ENCODE results near the gene PTPN2.

The PTPN2 gene

DNA sequence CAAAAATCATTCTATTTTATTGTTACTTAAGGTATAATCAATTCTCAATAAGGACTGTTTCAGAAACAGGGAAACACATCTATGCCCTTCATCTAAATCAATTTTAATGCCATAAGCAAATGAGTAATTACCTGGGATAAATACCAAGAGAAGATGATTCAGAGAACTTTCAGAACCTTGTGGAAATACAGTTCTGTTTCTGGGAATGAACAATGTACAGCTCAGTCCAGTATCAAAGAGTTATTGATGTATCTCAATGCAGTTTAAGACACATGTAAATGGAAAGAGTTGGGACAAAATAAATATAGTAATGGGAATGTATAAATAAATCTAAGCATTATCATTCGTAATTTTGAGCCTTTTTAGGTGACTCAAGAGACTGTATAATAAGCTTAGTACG is 60.1 kb downstream of the PTPN2 start:
- peaks cover 8 to 11% of the 10 kb centered on the region in 2 experiments; a peak in 2 of 3 replicates for H3K36me3 ChIP-seq (ENCODE audit: control insufficient read depth in 2 of 2, insufficient read depth in 1 of 2, low read length in 2 of 2)
- no peak overlapping the region for H3K4me3 ChIP-seq (ENCODE audit: low read depth, low read length)
- H3K4me1 ChIP-seq (ENCODE audit: control insufficient read depth, insufficient read depth, low read length), result no peaks in the 10 kb centered on the region
- 0 out of 2 replicates have a peak, but pooled peaks cover 2% of the 10 kb centered on the region for H3K9me3 ChIP-seq (ENCODE audit: control insufficient read depth, insufficient read depth, low read depth, low read length)
- TF ChIP-seq HOXC10 (CRISPR knock-in tag; IDR thresholded peaks at IDR 0.05) (no peak), SALL2 (tag by site-specific recombination; IDR thresholded peaks at IDR 0.05; ENCODE audit: borderline replicate concordance) (no peak), ZNF2 (tag by site-specific recombination; IDR thresholded peaks at IDR 0.05) (no peak), ZNF214 (tag by site-specific recombination; IDR thresholded peaks at IDR 0.05; ENCODE audit: borderline replicate concordance) (no peak), IKZF3 (tag by site-specific recombination; IDR thresholded peaks at IDR 0.05) (no peak), ZFP37 (tag by site-specific recombination; IDR thresholded peaks at IDR 0.05) (no peak), GFI1B (tag by site-specific recombination; IDR thresholded peaks at IDR 0.05) (no peak), ZNF23 (tag by site-specific recombination; IDR thresholded peaks at IDR 0.05; ENCODE audit: borderline replicate concordance) (no peak), ZNF560 (tag by site-specific recombination; IDR thresholded peaks at IDR 0.05; ENCODE audit: borderline replicate concordance) (no peak), ZNF391 (tag by site-specific recombination; IDR thresholded peaks at IDR 0.05; ENCODE audit: borderline replicate concordance, low read depth) (no peak), ZNF324 (tag by site-specific recombination; IDR thresholded peaks at IDR 0.05) (no peak), HOXA7 (CRISPR knock-in tag; IDR thresholded peaks at IDR 0.05; ENCODE audit: borderline replicate concordance) (no peak), SETDB1 (IDR thresholded peaks at IDR 0.05; ENCODE audit: insufficient read length, low read length) (no peak)
- TF ChIP-seq, protein P1, sequence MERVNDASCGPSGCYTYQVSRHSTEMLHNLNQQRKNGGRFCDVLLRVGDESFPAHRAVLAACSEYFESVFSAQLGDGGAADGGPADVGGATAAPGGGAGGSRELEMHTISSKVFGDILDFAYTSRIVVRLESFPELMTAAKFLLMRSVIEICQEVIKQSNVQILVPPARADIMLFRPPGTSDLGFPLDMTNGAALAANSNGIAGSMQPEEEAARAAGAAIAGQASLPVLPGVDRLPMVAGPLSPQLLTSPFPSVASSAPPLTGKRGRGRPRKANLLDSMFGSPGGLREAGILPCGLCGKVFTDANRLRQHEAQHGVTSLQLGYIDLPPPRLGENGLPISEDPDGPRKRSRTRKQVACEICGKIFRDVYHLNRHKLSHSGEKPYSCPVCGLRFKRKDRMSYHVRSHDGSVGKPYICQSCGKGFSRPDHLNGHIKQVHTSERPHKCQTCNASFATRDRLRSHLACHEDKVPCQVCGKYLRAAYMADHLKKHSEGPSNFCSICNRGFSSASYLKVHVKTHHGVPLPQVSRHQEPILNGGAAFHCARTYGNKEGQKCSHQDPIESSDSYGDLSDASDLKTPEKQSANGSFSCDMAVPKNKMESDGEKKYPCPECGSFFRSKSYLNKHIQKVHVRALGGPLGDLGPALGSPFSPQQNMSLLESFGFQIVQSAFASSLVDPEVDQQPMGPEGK (tag by site-specific recombination; IDR thresholded peaks at IDR 0.05), result no peak
- POLR2A ChIA-PET, result no interaction called here
- CTCF ChIA-PET, result interaction anchor here (1.5 to 1.6 kb wide), 2 partner anchors 10 to 70 kb away, joined by 7 to 8 read pairs; no protein-coding TSS in a partner anchor
- no peak overlapping the region for H3K27ac ChIP-seq (ENCODE audit: extremely low read depth, low read depth, low read length)

DNA sequence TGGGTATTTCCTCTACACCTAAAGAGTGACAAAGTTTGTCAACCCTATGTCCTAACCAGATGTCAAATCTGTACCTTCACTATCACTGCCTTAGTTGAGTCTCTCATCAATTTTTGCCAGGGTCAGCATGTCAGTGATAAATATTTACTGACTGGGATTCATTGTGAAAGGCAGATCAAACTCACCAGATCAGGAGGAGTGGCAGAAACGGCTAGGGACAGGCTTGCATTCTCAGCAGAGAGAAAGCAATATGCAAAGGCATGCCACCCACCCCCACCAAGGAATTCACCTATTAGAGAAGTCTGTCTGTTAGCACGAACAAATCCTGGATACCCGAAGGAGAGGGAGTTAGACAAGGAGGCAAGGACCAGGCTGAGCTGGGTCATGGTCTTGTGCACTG is 62.6 kb downstream of the PTPN2 start:
- Histone ChIP-seq H3K4me3 (ENCODE audit: low read depth, low read length) (no peak overlapping the region), H3K4me1 (ENCODE audit: control insufficient read depth, insufficient read depth, low read length) (no peaks in the 10 kb centered on the region), H3K27ac (ENCODE audit: extremely low read depth, low read depth, low read length) (no peak overlapping the region), H3K36me3 (ENCODE audit: control insufficient read depth in 2 of 2, insufficient read depth in 1 of 2, low read length in 2 of 2) (peaks cover 5% of the 10 kb centered on the region in 2 experiments; a peak in 2 of 3 replicates), H3K9me3 (ENCODE audit: control insufficient read depth, insufficient read depth, low read depth, low read length) (no peaks in the 10 kb centered on the region)
- ChIA-PET POLR2A (interaction anchor here (0.9 kb wide), 1 partner anchor 63 kb away, joined by 4 read pairs; the partner anchor contains the start of gene PTPN2), CTCF (no interaction called here)
- TF ChIP-seq ZNF19 (tag by site-specific recombination; IDR thresholded peaks at IDR 0.05; ENCODE audit: low read depth), result no peak
- TF ChIP-seq ZNF266 (tag by site-specific recombination; IDR thresholded peaks at IDR 0.05; ENCODE audit: low read depth), result no peak
- no peak for TF ChIP-seq ZNF837 (tag by site-specific recombination; IDR thresholded peaks at IDR 0.05)
- TF ChIP-seq, protein P2, sequence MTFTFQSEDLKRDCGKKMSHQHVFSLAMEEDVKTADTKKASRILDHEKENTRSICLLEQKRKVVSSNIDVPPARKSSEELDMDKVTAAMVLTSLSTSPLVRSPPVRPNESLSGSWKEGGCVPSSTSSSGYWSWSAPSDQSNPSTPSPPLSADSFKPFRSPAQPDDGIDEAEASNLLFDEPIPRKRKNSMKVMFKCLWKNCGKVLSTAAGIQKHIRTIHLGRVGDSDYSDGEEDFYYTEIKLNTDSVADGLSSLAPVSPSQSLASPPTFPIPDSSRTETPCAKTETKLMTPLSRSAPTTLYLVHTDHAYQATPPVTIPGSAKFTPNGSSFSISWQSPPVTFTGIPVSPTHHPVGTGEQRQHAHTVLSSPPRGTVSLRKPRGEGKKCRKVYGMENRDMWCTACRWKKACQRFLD (tag by site-specific recombination; IDR thresholded peaks at IDR 0.05), result no peak
- no peak for TF ChIP-seq ZNF354C (tag by site-specific recombination; IDR thresholded peaks at IDR 0.05; ENCODE audit: borderline replicate concordance, low read depth)
- no peak for TF ChIP-seq ZNF423 (tag by site-specific recombination; IDR thresholded peaks at IDR 0.05)
- no peak for TF ChIP-seq ZNF324 (tag by site-specific recombination; IDR thresholded peaks at IDR 0.05)
- TF ChIP-seq ZNF157 (tag by site-specific recombination; IDR thresholded peaks at IDR 0.05), result no peak
- TF ChIP-seq ZSCAN4 (tag by site-specific recombination; IDR thresholded peaks at IDR 0.05), result no peak
- no peak for TF ChIP-seq ZNF510 (tag by site-specific recombination; IDR thresholded peaks at IDR 0.05; ENCODE audit: insufficient replicate concordance)
- TF ChIP-seq OVOL3 (tag by site-specific recombination; IDR thresholded peaks at IDR 0.05), result no peak
- no peak for TF ChIP-seq SP3 (tag by site-specific recombination; IDR thresholded peaks at IDR 0.05)
- no peak for TF ChIP-seq ZBTB20 (tag by site-specific recombination; IDR thresholded peaks at IDR 0.05)
- TF ChIP-seq ZNF785 (tag by site-specific recombination; IDR thresholded peaks at IDR 0.05), result no peak
- TF ChIP-seq ZNF26 (tag by site-specific recombination; IDR thresholded peaks at IDR 0.05), result no peak
- TF ChIP-seq ZNF112 (tag by site-specific recombination; IDR thresholded peaks at IDR 0.05), result no peak
- TF ChIP-seq ZNF558 (tag by site-specific recombination; IDR thresholded peaks at IDR 0.05), result no peak
